Spleen (tissue), 11 donors: ENCODE data around the gene GDF3. TPM values are rescaled to one million over a fixed set of nuclear protein-coding genes. Genes with fewer than 3 reads are reported as not detected.

Experiments used
- DNase-seq: peaks from one replicate; pipeline ENCODE4 v3.0.0-alpha.2; 2020
- H3K27ac ChIP-seq, 8 donors: fragments of 200-600 bp; sonication (generic) in 7 of 8; 1 replicate in 4 of 8; 2 replicates in 4 of 8; pipeline versions ENCODE4 v1.5.0 to v1.8.0; 2016 to 2021; ENCODE audit warnings: inconsistent platforms in 4 of 8, mild to moderate bottlenecking in 4 of 8, moderate library complexity in 1 of 8
- H3K27me3 ChIP-seq, 7 donors: fragments of 200-600 bp; sonication (generic) in 6 of 7; replicated peaks in 1 of 7; 1 replicate in 4 of 7; 2 replicates in 3 of 7; pipeline versions ENCODE4 v1.5.0 to v1.8.0; 2016 to 2021; ENCODE audit warnings: inconsistent platforms in 3 of 7, mild to moderate bottlenecking in 1 of 7
- H3K36me3 ChIP-seq, 6 donors: fragments of 200-600 bp; sonication (generic) in 5 of 6; 1 replicate in 4 of 6; 2 replicates in 2 of 6; pipeline versions ENCODE4 v1.5.0 to v1.8.0; 2016 to 2021; ENCODE audit warnings: inconsistent platforms in 2 of 6
- H3K4me1 ChIP-seq, 6 donors: fragments of 200-600 bp; sonication (generic) in 5 of 6; 1 replicate in 3 of 6; 2 replicates in 3 of 6; pipeline versions ENCODE4 v1.5.0 to v1.8.0; 2016 to 2021; ENCODE audit warnings: inconsistent platforms in 3 of 6
- H3K4me3 ChIP-seq, 8 donors: fragments of 200-600 bp; sonication (generic) in 7 of 8; 1 replicate in 4 of 8; 2 replicates in 4 of 8; pipeline versions ENCODE4 v1.5.0 to v1.8.0; 2016 to 2021; ENCODE audit warnings: inconsistent platforms in 4 of 8, mild to moderate bottlenecking in 4 of 8, moderate library complexity in 2 of 8
- H3K9me3 ChIP-seq, 8 donors: fragments of 200-600 bp; sonication (generic) in 7 of 8; 1 replicate in 4 of 8; 2 replicates in 4 of 8; pipeline versions ENCODE4 v1.5.0 to v1.8.0; 2016 to 2021; ENCODE audit warnings: inconsistent platforms in 4 of 8
- POLR2A ChIP-seq, 3 donors: fragments of 450-650 bp; IDR thresholded peaks; one replicate each; pipeline ENCODE4 v1.5.1; 2017; ENCODE audit warnings: antibody characterized with exemption in 3 of 3, mild to moderate bottlenecking in 1 of 3
- POLR2AphosphoS5 ChIP-seq, 3 donors: sonication (generic); formaldehyde crosslinking; IDR thresholded peaks; one replicate each; pipeline ENCODE4 v1.5.1; 2017; ENCODE audit warnings: antibody characterized with exemption in 3 of 3
- WGBS, 5 donors: extraction: QIAGEN DNeasy Blood & Tissue Kit in 3 of 5; methylation state at CpG; one replicate each; pipeline versions ENCODE4 v1.1.5 to v1.1.7; 2013 to 2018; 5-methylcytosine and 5-hydroxymethylcytosine counted together
- intact Hi-C: fragments of 100-400 bp; cut with DNase I; formaldehyde crosslinking; loops from one replicate; pipeline ENCODE4 v1.15.0; 2023; ENCODE audit warnings: low total_unique reads
- polyA plus RNA-seq, 3 donors: library from polyadenylated mRNA; stranded (reverse); fragments of 200-250 nt; gene quantifications; one replicate each; pipeline ENCODE4 v1.2.1, GENCODE V29; 2013
- total RNA-seq, 7 donors: library from RNA; depleted of rRNA in 3 of 7; stranded (reverse); fragments of >200 nt in 3 of 7; fragmentation: NEBNext Ultra II Directional in 4 of 7; extraction: Animal tissue kit (Norgen Biotek cat#: 25700) in 4 of 7; gene quantifications; one replicate each; pipeline versions ENCODE4 v1.1.0 to v1.2.1, GENCODE V29; 2016 to 2021
- TF ChIP-seq, protein P1 (sequence below), 11 experiments: fragments of 200-600 bp in 7 of 11; fragments of 450-650 bp in 4 of 11; sonication (generic) in 4 of 11; IDR thresholded peaks in 8 of 11; conservative IDR thresholded peaks in 3 of 11; 1 replicate in 7 of 11; 2 replicates in 4 of 11; pipeline versions ENCODE4 v1.4.0 to v1.8.0; 2016 to 2021; ENCODE audit warnings: antibody characterized with exemption in 11 of 11, inconsistent platforms in 4 of 11, mild to moderate bottlenecking in 1 of 11
- donor health status: healthy with polysubstance abuse.
- donor health status: DM: no; HTN: no; CAD: no; lungs with moderate emphysema.
- donor health status: DM: no; HTN: no; CAD: no.
- donor health status: Bipolar disorder and iron deficiency.
- donor health status: healthy.
- donor health status: DM: no; HTN: no; CAD: no.
- donor health status: DM: yes; HTN: yes; CAD: no.

The GDF3 gene
- total and polyA plus RNA-seq, 10 donors: 0.10 to 1.7 (median 0.87) TPM; not detected in 1

DNA sequence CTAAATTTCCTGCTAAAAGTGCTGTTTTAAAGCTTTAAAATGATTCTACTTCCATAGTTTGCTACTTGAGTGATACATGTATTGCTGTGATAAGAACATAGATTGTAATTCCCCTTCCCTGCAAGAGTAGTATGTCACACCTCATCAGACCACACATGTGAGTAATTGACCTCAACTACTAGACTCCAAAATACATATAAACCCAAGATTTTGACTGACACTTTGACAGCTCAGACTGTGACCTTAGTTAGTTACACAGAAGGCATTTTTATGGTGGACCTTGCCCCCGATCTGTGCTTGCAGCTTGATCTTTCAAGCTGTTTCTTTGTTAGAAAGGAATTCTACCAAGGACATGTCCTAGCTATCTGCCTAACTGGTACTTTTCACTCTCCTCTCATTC is 48.5 kb downstream of the GDF3 start:
- Histone ChIP-seq H3K27me3 (peaks cover 0 to 9% (median 0%) of the 10 kb centered on the region in 7 donors), H3K4me1 (peaks cover 0 to 19% (median 8%) of the 10 kb centered on the region in 6 donors), H3K9me3 (no peaks in the 10 kb centered on the region), H3K36me3 (no peaks in the 10 kb centered on the region), H3K27ac (no peak overlapping the region), H3K4me3 (no peak overlapping the region)
- 0 to 78% (median 0%) methylated on average over 1 of the region's 1 CpG for WGBS, 5 donors
- TF ChIP-seq, protein P1, sequence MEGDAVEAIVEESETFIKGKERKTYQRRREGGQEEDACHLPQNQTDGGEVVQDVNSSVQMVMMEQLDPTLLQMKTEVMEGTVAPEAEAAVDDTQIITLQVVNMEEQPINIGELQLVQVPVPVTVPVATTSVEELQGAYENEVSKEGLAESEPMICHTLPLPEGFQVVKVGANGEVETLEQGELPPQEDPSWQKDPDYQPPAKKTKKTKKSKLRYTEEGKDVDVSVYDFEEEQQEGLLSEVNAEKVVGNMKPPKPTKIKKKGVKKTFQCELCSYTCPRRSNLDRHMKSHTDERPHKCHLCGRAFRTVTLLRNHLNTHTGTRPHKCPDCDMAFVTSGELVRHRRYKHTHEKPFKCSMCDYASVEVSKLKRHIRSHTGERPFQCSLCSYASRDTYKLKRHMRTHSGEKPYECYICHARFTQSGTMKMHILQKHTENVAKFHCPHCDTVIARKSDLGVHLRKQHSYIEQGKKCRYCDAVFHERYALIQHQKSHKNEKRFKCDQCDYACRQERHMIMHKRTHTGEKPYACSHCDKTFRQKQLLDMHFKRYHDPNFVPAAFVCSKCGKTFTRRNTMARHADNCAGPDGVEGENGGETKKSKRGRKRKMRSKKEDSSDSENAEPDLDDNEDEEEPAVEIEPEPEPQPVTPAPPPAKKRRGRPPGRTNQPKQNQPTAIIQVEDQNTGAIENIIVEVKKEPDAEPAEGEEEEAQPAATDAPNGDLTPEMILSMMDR (IDR thresholded peaks at IDR 0.05 in 8 of 11, conservative IDR thresholded peaks at IDR 0.05 in 3 of 11): no peak
- TF ChIP-seq POLR2A (IDR thresholded peaks at IDR 0.05) (no peak), POLR2AphosphoS5 (IDR thresholded peaks at IDR 0.05) (no peak)
- no peak for DNase-seq
- intact Hi-C loops: no loop called here

DNA sequence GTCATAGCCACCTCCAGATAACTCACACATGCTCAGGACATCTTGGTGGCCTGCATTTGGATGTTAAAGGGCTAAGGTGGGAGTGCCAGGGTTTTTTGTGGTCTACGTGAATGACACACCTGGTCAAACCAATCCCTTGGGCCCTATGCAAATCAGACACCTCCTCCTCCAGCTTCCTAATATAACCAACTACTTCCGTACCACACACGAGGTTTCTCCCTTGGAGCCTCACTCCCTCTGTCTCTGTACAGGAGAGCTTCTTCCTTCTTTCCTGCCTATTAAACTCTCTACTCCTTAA is 49.4 kb downstream of the GDF3 start:
- Histone ChIP-seq H3K27ac (no peak overlapping the region), H3K36me3 (no peaks in the 10 kb centered on the region), H3K4me3 (no peak overlapping the region), H3K4me1 (peaks cover 0 to 19% (median 8%) of the 10 kb centered on the region in 6 donors), H3K9me3 (no peaks in the 10 kb centered on the region), H3K27me3 (peaks cover 0 to 16% (median 0%) of the 10 kb centered on the region in 7 donors)
- 45 to 64% (median 53%) methylated on average over 3 of the region's 3 CpGs for WGBS, 5 donors
- intact Hi-C loops: no loop called here
- TF ChIP-seq POLR2AphosphoS5 (IDR thresholded peaks at IDR 0.05) (no peak), POLR2A (IDR thresholded peaks at IDR 0.05) (no peak)
- TF ChIP-seq, protein P1 (IDR thresholded peaks at IDR 0.05 in 8 of 11, conservative IDR thresholded peaks at IDR 0.05 in 3 of 11): no peak
- no peak for DNase-seq

DNA sequence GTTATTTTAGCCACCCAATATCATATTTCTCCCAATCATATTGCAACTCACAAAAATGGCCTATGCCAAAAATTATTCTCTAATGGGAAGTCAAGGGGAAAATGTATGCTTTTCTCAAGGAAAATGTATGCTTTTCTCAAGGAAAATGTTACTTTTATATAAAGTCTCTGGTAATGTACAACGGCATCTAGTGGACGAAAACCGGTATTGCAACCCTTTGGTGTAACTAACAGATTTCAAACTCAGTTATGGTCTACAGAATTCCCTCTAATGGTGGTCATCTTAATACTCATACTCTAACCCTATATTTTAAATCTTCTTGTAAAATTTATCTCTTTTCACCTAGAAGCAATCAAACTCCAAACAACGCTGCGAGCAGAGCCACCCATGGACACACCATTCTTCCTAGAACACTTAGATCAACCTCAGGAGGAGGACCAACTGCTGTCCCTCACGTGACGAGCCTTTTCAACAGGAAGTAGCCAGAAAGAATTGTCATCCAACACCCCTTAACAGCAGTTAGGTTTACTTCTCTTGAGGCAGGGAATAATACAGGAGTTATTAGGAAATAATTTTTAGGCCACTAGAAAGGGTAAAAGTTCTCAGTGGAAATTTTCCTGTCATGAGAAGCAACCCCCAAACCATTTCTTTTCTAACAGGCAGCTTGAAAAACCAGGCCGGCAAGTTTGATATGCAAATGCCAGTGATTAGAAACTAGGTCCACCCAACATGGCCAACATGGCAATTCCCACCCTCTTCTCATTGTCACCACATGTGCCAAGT is 50.0 kb downstream of the GDF3 start:
- Histone ChIP-seq H3K36me3 (no peaks in the 10 kb centered on the region), H3K4me1 (peaks cover 0 to 19% (median 8%) of the 10 kb centered on the region in 6 donors), H3K27ac (no peak overlapping the region), H3K4me3 (no peak overlapping the region), H3K27me3 (peaks cover 0 to 21% (median 0%) of the 10 kb centered on the region in 7 donors), H3K9me3 (no peaks in the 10 kb centered on the region)
- no peak for TF ChIP-seq POLR2AphosphoS5 (IDR thresholded peaks at IDR 0.05)
- TF ChIP-seq, protein P1 (IDR thresholded peaks at IDR 0.05 in 8 of 11, conservative IDR thresholded peaks at IDR 0.05 in 3 of 11): peak; percentile 44 to 86 (median 79)
- no peak for TF ChIP-seq POLR2A (IDR thresholded peaks at IDR 0.05)
- no peak for DNase-seq
- 26 to 40% (median 31%) methylated on average over 8 of the region's 8 CpGs for WGBS, 5 donors
- intact Hi-C loops: no loop called here

DNA sequence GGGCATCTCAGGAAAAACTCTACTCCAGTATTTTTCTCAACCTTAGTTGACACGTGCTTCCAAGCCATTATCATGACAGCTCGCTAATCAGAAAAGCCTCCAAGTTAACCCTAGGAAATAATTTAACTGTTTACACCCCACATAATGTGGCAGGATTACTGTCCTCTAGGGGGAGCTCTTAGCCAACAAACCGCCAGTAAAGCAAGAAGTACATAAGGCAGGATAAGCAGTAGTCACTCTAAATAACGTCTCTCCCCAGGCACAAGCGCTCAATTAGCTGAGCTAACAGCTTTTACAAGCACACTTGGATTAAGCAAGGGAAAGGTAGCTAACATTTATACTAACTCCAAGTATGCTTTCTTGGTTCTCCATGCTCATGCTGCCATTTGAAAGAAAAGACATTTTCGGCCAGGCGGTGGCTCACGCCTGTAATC is 52.7 kb downstream of the GDF3 start:
- intact Hi-C loops: no loop called here
- Histone ChIP-seq H3K27ac (no peak overlapping the region), H3K4me1 (peaks cover 4 to 35% (median 21%) of the 10 kb centered on the region in 6 donors), H3K9me3 (no peaks in the 10 kb centered on the region), H3K4me3 (no peak overlapping the region), H3K36me3 (no peaks in the 10 kb centered on the region), H3K27me3 (peaks cover 0 to 32% (median 0%) of the 10 kb centered on the region in 7 donors)
- DNase-seq: no peak
- TF ChIP-seq, protein P1 (IDR thresholded peaks at IDR 0.05 in 8 of 11, conservative IDR thresholded peaks at IDR 0.05 in 3 of 11): peak in 7 of 11 experiments; percentile 29 to 49 (median 36)
- TF ChIP-seq POLR2A (IDR thresholded peaks at IDR 0.05) (no peak), POLR2AphosphoS5 (IDR thresholded peaks at IDR 0.05) (no peak)
- 59 to 70% (median 63%) methylated on average over 8 of the region's 8 CpGs for WGBS, 5 donors
